GM12878 (cell line): ENCODE measurements around the gene NT5DC3. TPM values are rescaled to one million over a fixed set of nuclear protein-coding genes. Genes with fewer than 3 reads are reported as not detected.

Experiments used
- ATAC-seq: fragments of 200-7000 bp; cut with Tn5 transposase; 3 replicates; pipeline ENCODE4 v1.9.1; 2020; ENCODE audit warnings: mild to moderate bottlenecking, moderate library complexity
- BruUV-seq: library from RNA; stranded (reverse); fragments of 400-500 nt; replicated peaks from 2 replicates; lab custom pipeline; 2021; lab: Mats Ljungman, UMichigan
- CTCF ChIA-PET: fragments of 300-600 bp; sonication (Branson Sonifier 250); formaldehyde crosslinking; extraction: SDS; loops from one replicate; lab custom pipeline; 2021; ENCODE audit warnings: inconsistent platforms; lab: Yijun Ruan, JAX
- POLR2A ChIA-PET: fragments of 350-600 bp; formaldehyde crosslinking; extraction: SDS; loops from one replicate; lab custom pipeline; 2021; ENCODE audit warnings: inconsistent platforms; lab: Charles Lee
- RAD21 ChIA-PET: fragments of 300-600 bp; sonication (Branson Sonifier 250); formaldehyde crosslinking; loops from one replicate; lab custom pipeline; 2023; ENCODE audit warnings: antibody characterized with exemption; ENCODE audit not compliant: unreplicated experiment; lab: Charles Lee
- SMC1A ChIA-PET: fragments of 300-600 bp; sonication (Branson Sonifier 250); formaldehyde crosslinking; loops from one replicate; lab custom pipeline; 2023; ENCODE audit not compliant: unreplicated experiment, uncharacterized antibody; lab: Charles Lee
- DNase-seq: peaks from one replicate; pipeline ENCODE4 v3.0.0-alpha.2; 2011; ENCODE audit warnings: low read depth, low spot score
- FAIRE-seq: peaks from 3 replicates; lab custom pipeline; 2011; peaks lifted over from hg19 to GRCh38; lab: Jason Lieb, UNC
- H2AFZ ChIP-seq: 2 replicates; pipeline ENCODE4 v1.6.0; 2011; ENCODE audit warnings: low read depth, low read length, control low read depth; ENCODE audit not compliant: control insufficient read depth
- H3K27ac ChIP-seq: 2 replicates; pipeline ENCODE4 v1.5.1; 2011; ENCODE audit warnings: control low read depth; ENCODE audit not compliant: control insufficient read depth, insufficient read depth
- H3K27me3 ChIP-seq, 2 experiments: replicated peaks in 1 of 2; 2 replicates each; pipeline versions ENCODE4 v1.6.0 to v1.6.1; 2011; ENCODE audit warnings: low read length in 1 of 2; ENCODE audit not compliant: control insufficient read depth in 2 of 2, insufficient read depth in 2 of 2
- H3K36me3 ChIP-seq, 2 experiments: 2 replicates each; pipeline ENCODE4 v1.5.1; 2011; ENCODE audit warnings: low read length in 1 of 2; ENCODE audit not compliant: control insufficient read depth in 2 of 2, insufficient read depth in 2 of 2
- H3K4me1 ChIP-seq: 2 replicates; pipeline ENCODE4 v1.6.1; 2011; ENCODE audit warnings: mild to moderate bottlenecking, low read length, moderate library complexity, mixed read lengths; ENCODE audit not compliant: control insufficient read depth, insufficient read depth
- H3K4me2 ChIP-seq: 2 replicates; pipeline ENCODE4 v1.6.0; 2011; ENCODE audit warnings: control low read depth; ENCODE audit not compliant: control insufficient read depth, insufficient read depth
- H3K4me3 ChIP-seq: fragments of 200-600 bp; sonication (generic); 2 replicates; pipeline ENCODE4 v1.5.1; 2016
- H3K79me2 ChIP-seq: 2 replicates; pipeline ENCODE4 v1.6.0; 2011; ENCODE audit warnings: low read length; ENCODE audit not compliant: control insufficient read depth, insufficient read depth
- H3K9ac ChIP-seq: 2 replicates; pipeline ENCODE4 v1.8.0; 2011; ENCODE audit warnings: low read length, control low read depth, mixed read lengths; ENCODE audit not compliant: control insufficient read depth, insufficient read depth
- H3K9me3 ChIP-seq: replicated peaks from 3 replicates; pipeline ENCODE4 v1.5.1; 2011; ENCODE audit warnings: mild to moderate bottlenecking, low read length; ENCODE audit not compliant: control insufficient read depth, insufficient read depth
- H4K20me1 ChIP-seq: 2 replicates; pipeline ENCODE4 v1.6.0; 2011; ENCODE audit not compliant: control insufficient read depth, insufficient read depth
- ETV6 ChIP-seq, 2 experiments: fragments of 450-650 bp in 1 of 2; IDR thresholded peaks in 1 of 2; conservative IDR thresholded peaks in 1 of 2; 2 replicates each; pipeline ENCODE4 v1.6.1; 2014; ENCODE audit warnings: antibody characterized with exemption in 1 of 2, borderline replicate concordance in 1 of 2, low read depth in 1 of 2, mild to moderate bottlenecking in 1 of 2, moderate library complexity in 1 of 2
- IRF4 ChIP-seq: IDR thresholded peaks from 2 replicates; pipeline ENCODE4 v1.6.1; 2011; ENCODE audit warnings: low read depth, low read length
- NFYA ChIP-seq: IDR thresholded peaks from 2 replicates; pipeline ENCODE4 v1.6.1; 2011; ENCODE audit warnings: low read depth, mild to moderate bottlenecking, low read length, improper control_type of control experiment, borderline replicate concordance
- SKIL ChIP-seq: fragments of 450-650 bp; IDR thresholded peaks from 2 replicates; pipeline ENCODE4 v1.6.1; 2017; ENCODE audit warnings: mild to moderate bottlenecking, low read depth, inconsistent platforms; ENCODE audit not compliant: poor library complexity, severe bottlenecking
- TARDBP ChIP-seq: IDR thresholded peaks from 2 replicates; pipeline ENCODE4 v1.6.1; 2016; ENCODE audit warnings: borderline replicate concordance
- ZBTB4 ChIP-seq: fragments of 450-650 bp; formaldehyde crosslinking; IDR thresholded peaks from 2 replicates; pipeline ENCODE4 v1.4.0; 2022; ENCODE audit warnings: mild to moderate bottlenecking, moderate library complexity
- WGBS: methylation state at CpG from one replicate; pipeline ENCODE4 v1.1.6; 2016; ENCODE audit warnings: low lambda C conversion rate; ENCODE audit not compliant: insufficient replicate concordance, insufficient coverage; ENCODE audit errors: missing lambda C conversion rate; 5-methylcytosine and 5-hydroxymethylcytosine counted together
- in situ Hi-C: fragments of 300-500 bp; cut with MboI; formaldehyde crosslinking; loops from 9 replicates; pipeline ENCODE4 v1.14.3; 2018; ENCODE audit warnings: mixed read lengths
- intact Hi-C: fragments of 100-400 bp; cut with micrococcal nuclease; formaldehyde crosslinking; loops from one replicate; pipeline ENCODE4 v1.14.2; 2022; ENCODE audit not compliant: unreplicated experiment
- polyA plus RNA-seq, 11 experiments: library from polyadenylated mRNA; depleted of rRNA in 4 of 11; unstranded in 6 of 11; stranded (reverse) in 5 of 11; fragments of >200 nt; fragmentation: Nextera tagmentation in 4 of 11; fragmentation: Illumina TruSeq in 1 of 11; extraction: Ambion mirVana in 4 of 11; extraction: Trizol in 1 of 11; gene quantifications; 1 replicate in 1 of 11; 2 replicates in 10 of 11; pipeline versions ENCODE4 v1.2.1 to v1.2.3, GENCODE V29; 2011 to 2016; ENCODE audit warnings: inconsistent platforms in 2 of 11, missing spikeins in 2 of 11, low read depth in 1 of 11
- total RNA-seq, 4 experiments: library from RNA; depleted of rRNA in 3 of 4; stranded (reverse); fragments of >200 nt in 3 of 4; fragmentation: Illumina TruSeq in 1 of 4; extraction: Trizol in 1 of 4; gene quantifications; 2 replicates each; pipeline versions ENCODE4 v1.2.1 to v1.2.3, GENCODE V29; 2013 to 2021

NT5DC3 gene
- total and polyA plus RNA-seq, 10 of the 15 experiments (the other 5 are each of a cell fraction or from before 2014, with no cell fraction given), result 2.0 to 12.4 (median 5.9) TPM

GRCh38 chr12:103858953-103859601, 18.0 kb upstream of the NT5DC3 start:
- Histone ChIP-seq H3K4me3 (no peak overlapping the region), H3K4me1 (no peaks in the 10 kb centered on the region), H3K36me3 (no peaks in the 10 kb centered on the region), H3K27me3 (no peaks in the 10 kb centered on the region), H3K79me2 (no peaks in the 10 kb centered on the region), H3K27ac (no peak overlapping the region), H3K9me3 (no peaks in the 10 kb centered on the region), H4K20me1 (no peaks in the 10 kb centered on the region), H3K9ac (no peak overlapping the region), H3K4me2 (no peak overlapping the region), H2AFZ (no peak overlapping the region)
- CTCF ChIA-PET, result interaction anchor here (0.6 kb wide), 1 partner anchor 107 kb away, joined by 3 read pairs; no protein-coding TSS in a partner anchor
- SMC1A ChIA-PET, result no interaction called here
- ATAC-seq, result no peak
- TF ChIP-seq NFYA (no peak), ETV6 (conservative IDR thresholded peaks at IDR 0.05 in 1 of 2, IDR thresholded peaks at IDR 0.05 in 1 of 2; ENCODE audit: borderline replicate concordance in 1 of 2, low read depth in 1 of 2) (0 out of 4 replicates have a peak, but pooled peaks of 1 of the 2 experiments have one; percentile 56)
- no TSS peak for BruUV-seq
- in situ Hi-C loops (no loop called here), intact Hi-C loops (no loop called here)
- 46% methylated on average over 10 of the region's 10 CpGs for WGBS
- POLR2A ChIA-PET, result no interaction called here
- RAD21 ChIA-PET, result no interaction called here
- no peak for FAIRE-seq
- no peak for DNase-seq

GRCh38 chr12:103858335-103858734, 17.3 kb upstream of the NT5DC3 start:
- Histone ChIP-seq H3K4me1 (no peaks in the 10 kb centered on the region), H3K4me3 (no peak overlapping the region), H3K27ac (no peak overlapping the region), H2AFZ (no peak overlapping the region), H3K9me3 (no peaks in the 10 kb centered on the region), H4K20me1 (no peaks in the 10 kb centered on the region), H3K36me3 (no peaks in the 10 kb centered on the region), H3K79me2 (no peaks in the 10 kb centered on the region), H3K9ac (no peak overlapping the region), H3K27me3 (no peaks in the 10 kb centered on the region), H3K4me2 (no peak overlapping the region)
- 65% methylated on average over 8 of the region's 8 CpGs for WGBS
- no TSS peak for BruUV-seq
- ChIA-PET SMC1A (no interaction called here), CTCF (no interaction called here), RAD21 (no interaction called here), POLR2A (no interaction called here)
- FAIRE-seq, result no peak
- no peak for ATAC-seq
- in situ Hi-C loops, result no loop called here
- no peak for DNase-seq
- intact Hi-C loops, result no loop called here
- TF ChIP-seq SKIL (no peak), ZBTB4 (no peak), IRF4 (no peak), TARDBP (no peak)
